ENCODE results near the gene GRID2. TPM values are rescaled to one million over a fixed set of nuclear protein-coding genes. Genes with fewer than 3 reads are reported as not detected.
A peak's percentile ranks its signal among the peaks of the same experiment; 100 is the strongest.

GRID2 gene
- total and polyA plus RNA-seq, 10 of the 15 experiments (the other 5 are each of a cell fraction or from before 2014, with no cell fraction given): not detected

DNA sequence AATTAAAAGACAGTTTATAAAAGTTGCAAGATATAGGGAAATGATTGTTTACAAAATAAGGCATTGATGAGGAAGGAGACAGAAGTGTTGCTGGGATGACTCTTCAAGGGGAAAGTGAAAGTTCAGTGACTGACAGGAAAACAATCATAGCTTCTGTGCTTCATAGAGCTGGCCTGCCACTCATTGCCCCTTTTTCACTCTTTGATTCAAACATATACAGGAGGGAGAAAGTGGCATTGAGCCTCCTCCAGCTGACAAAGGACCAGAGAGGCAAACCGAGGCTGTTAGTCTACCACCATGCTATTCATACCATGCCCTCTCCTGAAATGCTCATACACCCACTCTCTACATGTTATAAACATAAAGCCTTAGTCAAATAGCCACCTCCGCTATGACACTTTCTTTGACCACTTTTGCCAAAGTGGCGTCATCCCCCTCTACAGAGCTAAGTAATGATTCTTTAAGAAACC, 1445.6 kb downstream of the GRID2 start (continued):
- TF ChIP-seq, protein P1, sequence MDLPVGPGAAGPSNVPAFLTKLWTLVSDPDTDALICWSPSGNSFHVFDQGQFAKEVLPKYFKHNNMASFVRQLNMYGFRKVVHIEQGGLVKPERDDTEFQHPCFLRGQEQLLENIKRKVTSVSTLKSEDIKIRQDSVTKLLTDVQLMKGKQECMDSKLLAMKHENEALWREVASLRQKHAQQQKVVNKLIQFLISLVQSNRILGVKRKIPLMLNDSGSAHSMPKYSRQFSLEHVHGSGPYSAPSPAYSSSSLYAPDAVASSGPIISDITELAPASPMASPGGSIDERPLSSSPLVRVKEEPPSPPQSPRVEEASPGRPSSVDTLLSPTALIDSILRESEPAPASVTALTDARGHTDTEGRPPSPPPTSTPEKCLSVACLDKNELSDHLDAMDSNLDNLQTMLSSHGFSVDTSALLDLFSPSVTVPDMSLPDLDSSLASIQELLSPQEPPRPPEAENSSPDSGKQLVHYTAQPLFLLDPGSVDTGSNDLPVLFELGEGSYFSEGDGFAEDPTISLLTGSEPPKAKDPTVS (IDR thresholded peaks at IDR 0.05; ENCODE audit: low read depth, low read length): no peak
- TF ChIP-seq, protein P2, sequence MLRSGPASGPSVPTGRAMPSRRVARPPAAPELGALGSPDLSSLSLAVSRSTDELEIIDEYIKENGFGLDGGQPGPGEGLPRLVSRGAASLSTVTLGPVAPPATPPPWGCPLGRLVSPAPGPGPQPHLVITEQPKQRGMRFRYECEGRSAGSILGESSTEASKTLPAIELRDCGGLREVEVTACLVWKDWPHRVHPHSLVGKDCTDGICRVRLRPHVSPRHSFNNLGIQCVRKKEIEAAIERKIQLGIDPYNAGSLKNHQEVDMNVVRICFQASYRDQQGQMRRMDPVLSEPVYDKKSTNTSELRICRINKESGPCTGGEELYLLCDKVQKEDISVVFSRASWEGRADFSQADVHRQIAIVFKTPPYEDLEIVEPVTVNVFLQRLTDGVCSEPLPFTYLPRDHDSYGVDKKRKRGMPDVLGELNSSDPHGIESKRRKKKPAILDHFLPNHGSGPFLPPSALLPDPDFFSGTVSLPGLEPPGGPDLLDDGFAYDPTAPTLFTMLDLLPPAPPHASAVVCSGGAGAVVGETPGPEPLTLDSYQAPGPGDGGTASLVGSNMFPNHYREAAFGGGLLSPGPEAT (IDR thresholded peaks at IDR 0.05; ENCODE audit: low read depth): 0 out of 2 replicates have a peak, but pooled peaks have one; percentile 30
- TF ChIP-seq STAT1 (conservative IDR thresholded peaks at IDR 0.05): no peak
- TF ChIP-seq RUNX3 (IDR thresholded peaks at IDR 0.05; ENCODE audit: low read length): peak; percentile 92
- TF ChIP-seq BMI1 (IDR thresholded peaks at IDR 0.05; ENCODE audit: borderline replicate concordance): 0 out of 2 replicates have a peak, but pooled peaks have one; percentile 48
- TF ChIP-seq IRF4 (IDR thresholded peaks at IDR 0.05; ENCODE audit: low read depth, low read length): peak; percentile 87
- TF ChIP-seq POU2F2 (IDR thresholded peaks at IDR 0.05; ENCODE audit: borderline replicate concordance, low read depth, low read length): peak; percentile 73; the same call in 1 of the 3 replicates
- no peak for TF ChIP-seq NFYA (IDR thresholded peaks at IDR 0.05; ENCODE audit: borderline replicate concordance, low read depth, low read length)
- no peak for TF ChIP-seq POLR2AphosphoS5 (IDR thresholded peaks at IDR 0.05; ENCODE audit: low read length)
- TF ChIP-seq GATAD2B (conservative IDR thresholded peaks at IDR 0.05; ENCODE audit: low read depth): 0 out of 2 replicates have a peak, but pooled peaks have one; percentile 16
- TF ChIP-seq, protein P3, sequence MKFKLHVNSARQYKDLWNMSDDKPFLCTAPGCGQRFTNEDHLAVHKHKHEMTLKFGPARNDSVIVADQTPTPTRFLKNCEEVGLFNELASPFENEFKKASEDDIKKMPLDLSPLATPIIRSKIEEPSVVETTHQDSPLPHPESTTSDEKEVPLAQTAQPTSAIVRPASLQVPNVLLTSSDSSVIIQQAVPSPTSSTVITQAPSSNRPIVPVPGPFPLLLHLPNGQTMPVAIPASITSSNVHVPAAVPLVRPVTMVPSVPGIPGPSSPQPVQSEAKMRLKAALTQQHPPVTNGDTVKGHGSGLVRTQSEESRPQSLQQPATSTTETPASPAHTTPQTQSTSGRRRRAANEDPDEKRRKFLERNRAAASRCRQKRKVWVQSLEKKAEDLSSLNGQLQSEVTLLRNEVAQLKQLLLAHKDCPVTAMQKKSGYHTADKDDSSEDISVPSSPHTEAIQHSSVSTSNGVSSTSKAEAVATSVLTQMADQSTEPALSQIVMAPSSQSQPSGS (IDR thresholded peaks at IDR 0.05; ENCODE audit: low read length): peak; percentile 85
- TF ChIP-seq NBN (IDR thresholded peaks at IDR 0.05): 0 out of 2 replicates have a peak, but pooled peaks have one; percentile 45
- peak; percentile 45; the same call in 1 of the 2 replicates for TF ChIP-seq GABPA (IDR thresholded peaks at IDR 0.05; ENCODE audit: low read depth)

Data from GM12878 (cell line).